ENCODE data around the gene CCDC6. TPM values are rescaled to one million over a fixed set of nuclear protein-coding genes. Genes with fewer than 3 reads are reported as not detected.

Gene CCDC6
- total RNA-seq, 1 experiment from 2014 or later = 58.4 TPM

DNA sequence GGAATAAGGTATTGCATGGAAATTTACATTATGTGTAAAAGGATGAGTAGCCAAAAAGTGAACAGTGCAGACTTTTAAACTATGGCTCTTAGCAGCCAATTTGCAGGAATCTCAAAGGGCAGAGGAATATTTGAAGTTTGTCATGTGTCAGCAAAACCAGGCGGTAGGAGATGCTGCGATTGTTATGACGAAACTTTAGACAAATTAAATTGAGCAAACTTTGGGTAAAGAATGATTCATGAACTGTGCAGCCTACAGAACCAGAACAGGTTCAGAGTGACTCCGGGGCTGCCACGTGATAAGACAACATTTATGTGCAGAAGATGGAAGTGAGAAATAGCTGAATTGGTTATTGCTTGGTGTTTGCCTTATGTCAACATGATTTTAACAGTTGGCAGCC is 39.2 kb upstream of the CCDC6 start:
- H3K27me3 Mint-ChIP-seq (ENCODE audit: low read depth) = peaks cover 1% of the 10 kb centered on the region; the same call in 1 of the 2 replicates
- H2BK20ac ChIP-seq (ENCODE audit: low read depth, low read length, poor library complexity, severe bottlenecking) = no peak overlapping the region
- H3K9me3 Mint-ChIP-seq = no peaks in the 10 kb centered on the region

More for the DNA sequence above, 39.2 kb upstream of the CCDC6 start:
- Histone ChIP-seq H3K9ac (ENCODE audit: extremely low read depth, insufficient read length, low read length) (no peak overlapping the region), H2BK15ac (ENCODE audit: low read depth, low read length) (no peak overlapping the region), H3K79me2 (ENCODE audit: insufficient read depth, low read length) (no peaks in the 10 kb centered on the region), H3K23me2 (ENCODE audit: insufficient read length, low read depth, low read length, poor library complexity, severe bottlenecking) (no peaks in the 10 kb centered on the region), H3K4me1 (ENCODE audit: insufficient read depth, low read length) (peaks cover 7% of the 10 kb centered on the region; the same call in 1 of the 2 replicates), H2BK120ac (ENCODE audit: low read depth, low read length, poor library complexity, severe bottlenecking) (no peak overlapping the region), H2AK5ac (ENCODE audit: insufficient read length, low read length) (no peak overlapping the region), H2BK12ac (ENCODE audit: insufficient read length, low read depth, low read length) (no peak overlapping the region), H3K27ac (ENCODE audit: insufficient read length, low read depth, low read length) (no peak overlapping the region), H3K56ac (ENCODE audit: insufficient read length, low read depth, low read length) (no peak overlapping the region), H3K14ac (ENCODE audit: insufficient read depth, low read length) (no peak overlapping the region), H3K4ac (ENCODE audit: low read depth, low read length) (no peak overlapping the region), H3K4me2 (ENCODE audit: insufficient read depth, insufficient read length, low read length) (no peak overlapping the region), H4K8ac (replicated peaks; ENCODE audit: insufficient read length, low read depth, low read length) (no peak overlapping the region), H3T11ph (ENCODE audit: low read length) (no peak overlapping the region), H2AFZ (ENCODE audit: low read length) (no peak overlapping the region), H4K20me1 (ENCODE audit: control insufficient read depth, insufficient read depth, insufficient read length) (no peaks in the 10 kb centered on the region), H4K91ac (ENCODE audit: insufficient read length, low read depth, low read length) (no peak overlapping the region), H3K18ac (ENCODE audit: insufficient read length, low read depth, low read length) (no peak overlapping the region), H3K9me3 (ENCODE audit: control insufficient read depth, low read depth, low read length) (no peaks in the 10 kb centered on the region), H2BK5ac (ENCODE audit: insufficient read length, low read length) (no peak overlapping the region), H3K27me3 (ENCODE audit: insufficient read depth, low read length) (no peaks in the 10 kb centered on the region), H3K23ac (ENCODE audit: insufficient read length, low read depth, low read length) (no peak overlapping the region), H3K79me1 (ENCODE audit: insufficient read depth, low read depth, low read length, poor library complexity, severe bottlenecking) (no peaks in the 10 kb centered on the region), H4K5ac (ENCODE audit: insufficient read length, low read depth, low read length) (no peak overlapping the region)
- no peak for TF ChIP-seq CTCF (conservative IDR thresholded peaks at IDR 0.05)
- no peak for DNase-seq
- no CpG with 5 or more reads among the region's 5 CpGs for WGBS (ENCODE audit: extremely low coverage, insufficient read length, low lambda C conversion rate)
- no peaks in the 10 kb centered on the region for H3K36me3 Mint-ChIP-seq (ENCODE audit: insufficient read depth in 1 of 3, low read depth in 3 of 3)
- H3K4me3 Mint-ChIP-seq = no peak overlapping the region
- no peak overlapping the region for H3K27ac Mint-ChIP-seq
- H3K4me1 Mint-ChIP-seq = peaks cover 22 to 23% of the 10 kb centered on the region in 2 experiments
